GM12878 (cell line): Measurements from ENCODE around the gene ROBO1. TPM values are rescaled to one million over a fixed set of nuclear protein-coding genes. Genes with fewer than 3 reads are reported as not detected.

Source experiments
- ATAC-seq: fragments of 200-7000 bp; cut with Tn5 transposase; 3 replicates; pipeline ENCODE4 v1.9.1; 2020; ENCODE audit warnings: mild to moderate bottlenecking, moderate library complexity
- BruUV-seq: library from RNA; stranded (reverse); fragments of 400-500 nt; replicated peaks from 2 replicates; lab custom pipeline; 2021; lab: Mats Ljungman, UMichigan
- CTCF ChIA-PET: fragments of 300-600 bp; sonication (Branson Sonifier 250); formaldehyde crosslinking; extraction: SDS; loops from one replicate; lab custom pipeline; 2021; ENCODE audit warnings: inconsistent platforms; lab: Yijun Ruan, JAX
- POLR2A ChIA-PET: fragments of 350-600 bp; formaldehyde crosslinking; extraction: SDS; loops from one replicate; lab custom pipeline; 2021; ENCODE audit warnings: inconsistent platforms; lab: Charles Lee
- RAD21 ChIA-PET: fragments of 300-600 bp; sonication (Branson Sonifier 250); formaldehyde crosslinking; loops from one replicate; lab custom pipeline; 2023; ENCODE audit warnings: antibody characterized with exemption; ENCODE audit not compliant: unreplicated experiment; lab: Charles Lee
- SMC1A ChIA-PET: fragments of 300-600 bp; sonication (Branson Sonifier 250); formaldehyde crosslinking; loops from one replicate; lab custom pipeline; 2023; ENCODE audit not compliant: unreplicated experiment, uncharacterized antibody; lab: Charles Lee
- DNase-seq: peaks from one replicate; pipeline ENCODE4 v3.0.0-alpha.2; 2011; ENCODE audit warnings: low read depth, low spot score
- FAIRE-seq: peaks from 3 replicates; lab custom pipeline; 2011; peaks lifted over from hg19 to GRCh38; lab: Jason Lieb, UNC
- H2AFZ ChIP-seq: 2 replicates; pipeline ENCODE4 v1.6.0; 2011; ENCODE audit warnings: low read depth, low read length, control low read depth; ENCODE audit not compliant: control insufficient read depth
- H3K27ac ChIP-seq: 2 replicates; pipeline ENCODE4 v1.5.1; 2011; ENCODE audit warnings: control low read depth; ENCODE audit not compliant: control insufficient read depth, insufficient read depth
- H3K27me3 ChIP-seq, 2 experiments: replicated peaks in 1 of 2; 2 replicates each; pipeline versions ENCODE4 v1.6.0 to v1.6.1; 2011; ENCODE audit warnings: low read length in 1 of 2; ENCODE audit not compliant: control insufficient read depth in 2 of 2, insufficient read depth in 2 of 2
- H3K36me3 ChIP-seq, 2 experiments: 2 replicates each; pipeline ENCODE4 v1.5.1; 2011; ENCODE audit warnings: low read length in 1 of 2; ENCODE audit not compliant: control insufficient read depth in 2 of 2, insufficient read depth in 2 of 2
- H3K4me1 ChIP-seq: 2 replicates; pipeline ENCODE4 v1.6.1; 2011; ENCODE audit warnings: mild to moderate bottlenecking, low read length, moderate library complexity, mixed read lengths; ENCODE audit not compliant: control insufficient read depth, insufficient read depth
- H3K4me2 ChIP-seq: 2 replicates; pipeline ENCODE4 v1.6.0; 2011; ENCODE audit warnings: control low read depth; ENCODE audit not compliant: control insufficient read depth, insufficient read depth
- H3K4me3 ChIP-seq: fragments of 200-600 bp; sonication (generic); 2 replicates; pipeline ENCODE4 v1.5.1; 2016
- H3K79me2 ChIP-seq: 2 replicates; pipeline ENCODE4 v1.6.0; 2011; ENCODE audit warnings: low read length; ENCODE audit not compliant: control insufficient read depth, insufficient read depth
- H3K9ac ChIP-seq: 2 replicates; pipeline ENCODE4 v1.8.0; 2011; ENCODE audit warnings: low read length, control low read depth, mixed read lengths; ENCODE audit not compliant: control insufficient read depth, insufficient read depth
- H3K9me3 ChIP-seq: replicated peaks from 3 replicates; pipeline ENCODE4 v1.5.1; 2011; ENCODE audit warnings: mild to moderate bottlenecking, low read length; ENCODE audit not compliant: control insufficient read depth, insufficient read depth
- H4K20me1 ChIP-seq: 2 replicates; pipeline ENCODE4 v1.6.0; 2011; ENCODE audit not compliant: control insufficient read depth, insufficient read depth
- BCL3 ChIP-seq: IDR thresholded peaks from 2 replicates; pipeline ENCODE4 v1.6.1; 2011; ENCODE audit warnings: borderline replicate concordance, low read depth, mild to moderate bottlenecking, moderate library complexity, low read length; ENCODE audit not compliant: insufficient read depth, poor library complexity, severe bottlenecking
- BMI1 ChIP-seq: fragments of 450-650 bp; IDR thresholded peaks from 2 replicates; pipeline ENCODE4 v1.6.1; 2016; ENCODE audit warnings: mild to moderate bottlenecking, moderate library complexity, borderline replicate concordance
- CEBPB ChIP-seq, 2 experiments: fragments of 150-350 bp in 1 of 2; IDR thresholded peaks; 2 replicates each; pipeline ENCODE4 v1.6.1; 2012 to 2014; ENCODE audit warnings: low read depth in 2 of 2, low read length in 2 of 2, borderline replicate concordance in 1 of 2, inconsistent platforms in 1 of 2
- CHD2 ChIP-seq: IDR thresholded peaks from 2 replicates; pipeline ENCODE4 v1.6.1; 2011; ENCODE audit warnings: low read depth, low read length, improper control_type of control experiment, borderline replicate concordance
- E4F1 ChIP-seq: fragments of 450-650 bp; IDR thresholded peaks from 2 replicates; pipeline ENCODE4 v1.6.1; 2018; ENCODE audit warnings: borderline replicate concordance, mild to moderate bottlenecking; ENCODE audit not compliant: partially characterized antibody
- KAT2A ChIP-seq: conservative IDR thresholded peaks from 2 replicates; pipeline ENCODE4 v1.6.1; 2011; ENCODE audit warnings: low read depth, low read length; ENCODE audit not compliant: control insufficient read depth
- MXI1 ChIP-seq: fragments of 150-350 bp; IDR thresholded peaks from 2 replicates; pipeline ENCODE4 v1.6.1; 2011; ENCODE audit warnings: low read depth, mild to moderate bottlenecking, inconsistent platforms, low read length, improper control_type of control experiment
- MYB ChIP-seq: fragments of 150-350 bp; IDR thresholded peaks from 2 replicates; pipeline ENCODE4 v1.6.1; 2014; ENCODE audit warnings: mild to moderate bottlenecking, low read depth, low read length, borderline replicate concordance
- NRF1 ChIP-seq: conservative IDR thresholded peaks from 2 replicates; pipeline ENCODE4 v1.6.1; 2011; ENCODE audit warnings: mild to moderate bottlenecking, low read depth, low read length, improper control_type of control experiment
- PML ChIP-seq: IDR thresholded peaks from 2 replicates; pipeline ENCODE4 v1.6.1; 2012; ENCODE audit warnings: low read length, inconsistent platforms
- POLR2A ChIP-seq: IDR thresholded peaks from 2 replicates; pipeline ENCODE4 v1.6.1; 2011; ENCODE audit warnings: low read depth, mild to moderate bottlenecking, low read length
- POLR2AphosphoS5 ChIP-seq: IDR thresholded peaks from 2 replicates; pipeline ENCODE4 v1.6.1; 2011; ENCODE audit warnings: mild to moderate bottlenecking, low read length, inconsistent platforms
- ZNF384 ChIP-seq: IDR thresholded peaks from 2 replicates; pipeline ENCODE4 v1.6.1; 2012; ENCODE audit warnings: low read depth, mild to moderate bottlenecking, low read length, improper control_type of control experiment, borderline replicate concordance
- ZNF592 ChIP-seq: fragments of 450-650 bp; IDR thresholded peaks from 2 replicates; pipeline ENCODE4 v1.6.1; 2017; ENCODE audit warnings: mild to moderate bottlenecking, moderate library complexity
- WGBS: methylation state at CpG from one replicate; pipeline ENCODE4 v1.1.6; 2016; ENCODE audit warnings: low lambda C conversion rate; ENCODE audit not compliant: insufficient replicate concordance, insufficient coverage; ENCODE audit errors: missing lambda C conversion rate; 5-methylcytosine and 5-hydroxymethylcytosine counted together
- in situ Hi-C: fragments of 300-500 bp; cut with MboI; formaldehyde crosslinking; loops from 9 replicates; pipeline ENCODE4 v1.14.3; 2018; ENCODE audit warnings: mixed read lengths
- intact Hi-C: fragments of 100-400 bp; cut with micrococcal nuclease; formaldehyde crosslinking; loops from one replicate; pipeline ENCODE4 v1.14.2; 2022; ENCODE audit not compliant: unreplicated experiment
- polyA plus RNA-seq, 11 experiments: library from polyadenylated mRNA; depleted of rRNA in 4 of 11; unstranded in 6 of 11; stranded (reverse) in 5 of 11; fragments of >200 nt; fragmentation: Nextera tagmentation in 4 of 11; fragmentation: Illumina TruSeq in 1 of 11; extraction: Ambion mirVana in 4 of 11; extraction: Trizol in 1 of 11; gene quantifications; 1 replicate in 1 of 11; 2 replicates in 10 of 11; pipeline versions ENCODE4 v1.2.1 to v1.2.3, GENCODE V29; 2011 to 2016; ENCODE audit warnings: inconsistent platforms in 2 of 11, missing spikeins in 2 of 11, low read depth in 1 of 11
- total RNA-seq, 4 experiments: library from RNA; depleted of rRNA in 3 of 4; stranded (reverse); fragments of >200 nt in 3 of 4; fragmentation: Illumina TruSeq in 1 of 4; extraction: Trizol in 1 of 4; gene quantifications; 2 replicates each; pipeline versions ENCODE4 v1.2.1 to v1.2.3, GENCODE V29; 2013 to 2021

Gene ROBO1
- total and polyA plus RNA-seq, 10 of the 15 experiments (the other 5 are each of a cell fraction or from before 2014, with no cell fraction given): 0.29 to 46.5 (median 1.2) TPM

GRCh38 chr3:79012530-79012913, 755.3 kb downstream of the ROBO1 start:
- Histone ChIP-seq H3K4me1 (no peaks in the 10 kb centered on the region), H3K27me3 (no peaks in the 10 kb centered on the region), H3K4me3 (no peak overlapping the region), H3K79me2 (no peaks in the 10 kb centered on the region; the same call in 1 of the 2 replicates), H2AFZ (no peak overlapping the region), H3K4me2 (no peak overlapping the region), H3K9ac (no peak overlapping the region), H3K9me3 (no peaks in the 10 kb centered on the region), H3K27ac (no peak overlapping the region), H3K36me3 (no peaks in the 10 kb centered on the region), H4K20me1 (no peaks in the 10 kb centered on the region)
- no peak for DNase-seq
- intact Hi-C loops (no loop called here), in situ Hi-C loops (no loop called here)
- POLR2A ChIA-PET: interaction anchor here (0.8 to 1.7 kb wide), 2 partner anchors 11 to 37 kb away, joined by 3 read pairs; no protein-coding TSS in a partner anchor
- FAIRE-seq: no peak
- no peak for ATAC-seq
- TF ChIP-seq CHD2 (no peak), CEBPB (IDR thresholded peaks at IDR 0.05; ENCODE audit: borderline replicate concordance in 1 of 2, low read depth in 2 of 2, low read length in 2 of 2) (no peak), BCL3 (no peak), PML (no peak), ZNF384 (no peak), ZNF592 (no peak), POLR2A (no peak), BMI1 (no peak), POLR2AphosphoS5 (no peak), MXI1 (no peak), E4F1 (no peak), NRF1 (no peak), MYB (no peak), KAT2A (no peak)
- WGBS: 74% methylated on average over 2 of the region's 2 CpGs
- SMC1A ChIA-PET: interaction anchor here (0.9 to 3.7 kb wide), 6 partner anchors 10 to 283 kb away, joined by 3 to 32 read pairs (median 4); no protein-coding TSS in a partner anchor
- no TSS peak for BruUV-seq
- RAD21 ChIA-PET: interaction anchor here (1.2 to 10.5 kb wide), 3 partner anchors 10 to 39 kb away, joined by 3 to 75 read pairs (median 10); no protein-coding TSS in a partner anchor
- CTCF ChIA-PET: interaction anchor here (1.1 to 1.9 kb wide), 3 partner anchors 19 to 274 kb away, joined by 3 to 6 read pairs (median 6); no protein-coding TSS in a partner anchor
